MM.1S (cell line): ENCODE measurements around the gene AUTS2.

Experiments used
- DNase-seq: peaks from one replicate; pipeline ENCODE4 v3.0.0-alpha.2; 2015
- H2AFZ ChIP-seq: fragments of 300-600 bp; sonication (generic); 2 replicates; pipeline ENCODE4 v1.6.0; 2016; ENCODE audit warnings: antibody characterized with exemption, low read length
- H3F3A ChIP-seq: fragments of 300-600 bp; sonication (generic); 2 replicates; pipeline ENCODE4 v1.6.1; 2016; ENCODE audit warnings: mild to moderate bottlenecking, antibody characterized with exemption, low read length, moderate library complexity, mixed read lengths; ENCODE audit not compliant: insufficient read depth
- H3K27ac ChIP-seq: fragments of 300-600 bp; sonication (generic); 2 replicates; pipeline ENCODE4 v1.5.1; 2016; ENCODE audit warnings: mild to moderate bottlenecking, low read length
- H3K27me3 ChIP-seq: fragments of 300-600 bp; sonication (generic); replicated peaks from 2 replicates; pipeline ENCODE4 v1.6.0; 2016; ENCODE audit warnings: low read length; ENCODE audit not compliant: insufficient read depth
- H3K36me3 ChIP-seq: fragments of 300-600 bp; sonication (generic); replicated peaks from 2 replicates; pipeline ENCODE4 v1.6.1; 2016; ENCODE audit warnings: mild to moderate bottlenecking, low read length, mixed read lengths; ENCODE audit not compliant: insufficient read depth
- H3K4me1 ChIP-seq: fragments of 300-600 bp; sonication (generic); 2 replicates; pipeline ENCODE4 v1.6.1; 2016; ENCODE audit warnings: low read length, mixed read lengths
- H3K4me2 ChIP-seq: fragments of 300-600 bp; sonication (generic); 2 replicates; pipeline ENCODE4 v1.6.0; 2016; ENCODE audit warnings: low read depth, low read length
- H3K4me3 ChIP-seq: fragments of 300-600 bp; sonication (generic); 2 replicates; pipeline ENCODE4 v1.5.1; 2016; ENCODE audit warnings: low read length, mixed read lengths
- H3K79me2 ChIP-seq: fragments of 300-600 bp; sonication (generic); 2 replicates; pipeline ENCODE4 v1.6.1; 2016; ENCODE audit warnings: mixed run types, low read length, mixed read lengths
- H3K9ac ChIP-seq: fragments of 300-600 bp; sonication (generic); 2 replicates; pipeline ENCODE4 v1.6.1; 2016; ENCODE audit warnings: low read length, mixed read lengths
- H3K9me2 ChIP-seq: fragments of 300-600 bp; sonication (generic); replicated peaks from 2 replicates; pipeline ENCODE4 v1.6.1; 2016; ENCODE audit warnings: mild to moderate bottlenecking, low read length, mixed read lengths; ENCODE audit not compliant: insufficient read depth
- H3K9me3 ChIP-seq: fragments of 300-600 bp; sonication (generic); replicated peaks from 2 replicates; pipeline ENCODE4 v1.6.1; 2016; ENCODE audit warnings: mild to moderate bottlenecking, low read length, mixed read lengths; ENCODE audit not compliant: insufficient read depth
- H4K20me1 ChIP-seq: fragments of 300-600 bp; sonication (generic); 2 replicates; pipeline ENCODE4 v1.6.1; 2016; ENCODE audit warnings: mild to moderate bottlenecking, low read length, moderate library complexity, mixed read lengths; ENCODE audit not compliant: insufficient read depth
- CTCF ChIP-seq: fragments of 300-600 bp; sonication (generic); IDR thresholded peaks from 2 replicates; pipeline ENCODE4 v1.5.1; 2016; ENCODE audit warnings: antibody characterized with exemption, low read length, mixed read lengths
- EZH2 ChIP-seq: fragments of 300-600 bp; sonication (generic); optimal IDR thresholded peaks from 2 replicates; pipeline ENCODE3; 2017; ENCODE audit warnings: low read depth, mild to moderate bottlenecking, antibody characterized with exemption, low read length, mixed read lengths
- EZH2phosphoT487 ChIP-seq: fragments of 300-600 bp; sonication (generic); IDR thresholded peaks from 2 replicates; pipeline ENCODE4 v1.6.1; 2018; ENCODE audit warnings: antibody characterized with exemption, low read length

Gene AUTS2

GRCh38 chr7:70479153-70480021 lies 881.1 kb downstream of the AUTS2 start:
- H3K4me3 ChIP-seq: no peak overlapping the region
- H3K4me2 ChIP-seq: no peak overlapping the region
- no peaks in the 10 kb centered on the region for H4K20me1 ChIP-seq
- H3K9ac ChIP-seq: no peak overlapping the region
- no peak for DNase-seq
- no peaks in the 10 kb centered on the region for H3K36me3 ChIP-seq
- H3K79me2 ChIP-seq: no peaks in the 10 kb centered on the region
- H3K27ac ChIP-seq: no peak overlapping the region
- H2AFZ ChIP-seq: no peak overlapping the region
- H3K9me2 ChIP-seq: no peaks in the 10 kb centered on the region
- TF ChIP-seq EZH2phosphoT487: no peak
- no peak for TF ChIP-seq EZH2
- no peak for TF ChIP-seq CTCF
- H3K27me3 ChIP-seq: no peaks in the 10 kb centered on the region
- H3K9me3 ChIP-seq: no peaks in the 10 kb centered on the region
- no peaks in the 10 kb centered on the region for H3F3A ChIP-seq
- no peaks in the 10 kb centered on the region for H3K4me1 ChIP-seq

- Histone ChIP-seq H3K9me2 (no peaks in the 10 kb centered on the region), H3K4me3 (no peak overlapping the region), H3K9ac (no peak overlapping the region), H3K4me2 (no peak overlapping the region), H3K9me3 (no peaks in the 10 kb centered on the region), H2AFZ (no peak overlapping the region), H3K4me1 (no peaks in the 10 kb centered on the region), H3K36me3 (no peaks in the 10 kb centered on the region), H3K79me2 (no peaks in the 10 kb centered on the region), H3F3A (no peaks in the 10 kb centered on the region), H3K27me3 (no peaks in the 10 kb centered on the region), H3K27ac (no peak overlapping the region), H4K20me1 (no peaks in the 10 kb centered on the region)
- TF ChIP-seq EZH2 (no peak), CTCF (no peak), EZH2phosphoT487 (no peak)
- no peak for DNase-seq
Measured at GRCh38 chr7:70480927-70481569, 882.8 kb downstream of the AUTS2 start.

- TF ChIP-seq CTCF (no peak), EZH2phosphoT487 (no peak), EZH2 (no peak)
- Histone ChIP-seq H3F3A (no peaks in the 10 kb centered on the region), H3K9ac (no peak overlapping the region), H3K9me3 (no peaks in the 10 kb centered on the region), H3K79me2 (no peaks in the 10 kb centered on the region), H2AFZ (no peak overlapping the region), H3K4me3 (no peak overlapping the region), H3K9me2 (no peaks in the 10 kb centered on the region), H3K27me3 (no peaks in the 10 kb centered on the region), H3K36me3 (no peaks in the 10 kb centered on the region), H3K4me2 (no peak overlapping the region), H3K27ac (no peak overlapping the region), H3K4me1 (no peaks in the 10 kb centered on the region), H4K20me1 (no peaks in the 10 kb centered on the region)
- DNase-seq: no peak
Measured at GRCh38 chr7:70481570-70482123, 883.4 kb downstream of the AUTS2 start.
